GM19328 (cell line): ENCODE measurements around the gene PPFIBP2.
"Not testable (repeated sequence)": the region's sequence is repeated elsewhere in the genome, so short reads cannot be mapped to it uniquely, and the experiment has no call there.

Experiments used
- ATAC-seq: cut with Tn5 transposase; IDR thresholded peaks from one replicate; pipeline ENCODE4 v1.9.1; 2021; ENCODE audit warnings: mild to moderate bottlenecking, moderate library complexity; ENCODE audit not compliant: unreplicated experiment

PPFIBP2 gene

GRCh38 chr11:7498193-7498592 is 15.6 kb upstream of the PPFIBP2 start:
- ATAC-seq, result no peak

GRCh38 chr11:7499081-7499480 is 14.7 kb upstream of the PPFIBP2 start:
- ATAC-seq, result no peak

DNA sequence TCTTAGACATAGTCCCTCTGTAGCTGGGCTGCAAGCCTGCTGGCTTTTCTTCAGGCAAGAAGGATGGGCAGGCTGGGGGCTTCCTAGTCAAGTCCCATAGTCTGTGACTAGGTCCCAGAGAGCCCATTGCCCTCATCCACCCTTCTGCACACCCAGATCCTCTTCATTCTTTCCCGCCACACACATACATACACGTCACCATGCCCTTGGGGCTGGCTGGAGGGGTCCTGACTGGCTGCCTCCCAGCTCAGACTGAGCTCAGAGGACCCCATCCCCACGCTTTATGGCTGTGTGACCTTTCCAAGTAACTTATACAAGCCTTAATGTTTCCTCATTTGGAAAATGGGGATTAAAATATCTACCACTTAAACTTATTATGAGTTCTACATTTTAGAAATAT is 13.5 kb upstream of the PPFIBP2 start:
- no peak for ATAC-seq

DNA sequence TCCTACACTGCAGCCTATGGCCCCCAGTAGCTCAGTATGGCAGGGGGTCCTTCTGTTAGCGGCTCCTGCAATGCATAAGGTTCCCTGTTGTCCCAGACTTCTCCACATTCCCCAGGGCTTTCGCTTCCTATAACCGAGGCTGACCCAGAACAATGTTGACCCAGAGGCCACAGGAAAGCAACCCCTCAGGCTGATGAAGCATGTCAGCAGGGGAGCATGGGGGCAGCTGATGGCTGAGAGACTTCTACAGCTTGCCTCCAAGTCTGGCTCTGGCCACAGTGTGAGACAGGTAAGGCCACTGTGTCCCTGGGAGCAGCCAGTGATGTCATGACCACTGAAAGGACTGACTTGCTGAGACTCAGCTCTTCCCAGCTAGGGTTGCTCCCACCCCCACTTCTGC is 12.5 kb upstream of the PPFIBP2 start:
- no peak for ATAC-seq

DNA sequence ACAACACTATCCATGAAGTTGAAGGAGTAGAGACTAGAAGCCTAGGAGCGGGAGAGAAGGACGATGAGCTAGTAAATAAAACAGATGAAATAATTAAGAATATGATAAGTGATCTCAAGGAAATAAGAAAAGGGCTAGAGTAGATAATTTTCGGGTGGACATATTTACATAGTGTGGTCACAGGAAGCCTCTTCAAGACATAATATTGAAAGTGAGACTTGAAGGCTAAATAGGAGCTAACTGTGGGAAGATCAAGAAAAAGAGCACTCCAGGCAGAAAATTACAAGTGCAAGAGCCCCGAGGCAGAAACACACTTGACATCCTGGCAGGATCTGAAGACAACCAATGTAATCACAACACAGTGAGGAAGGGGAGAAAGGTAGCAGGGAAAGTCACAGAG is 11.9 kb upstream of the PPFIBP2 start:
- ATAC-seq, result no peak

DNA sequence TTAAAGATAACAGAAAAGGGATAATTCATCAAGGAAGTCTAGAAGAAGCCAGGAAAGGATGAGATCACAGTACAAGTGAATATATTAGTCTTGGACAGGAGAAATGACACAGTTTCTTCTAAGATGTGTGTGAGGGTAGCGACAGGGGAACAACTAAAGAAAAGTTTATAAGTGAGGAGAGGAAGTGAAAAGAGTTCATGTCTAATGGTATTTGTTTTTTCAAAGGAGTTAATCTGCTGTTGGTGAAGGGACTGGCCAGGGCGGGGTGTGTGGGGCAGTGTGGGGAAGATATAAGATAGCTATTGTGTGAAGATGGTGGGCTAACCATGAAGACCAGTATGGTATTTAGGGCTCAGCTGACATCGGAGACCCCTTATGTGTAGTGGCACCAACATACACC is 7.6 kb upstream of the PPFIBP2 start:
- ATAC-seq, result no peak

- no peak for ATAC-seq
Measured at GRCh38 chr11:7508087-7508486, 5.7 kb upstream of the PPFIBP2 start.

DNA sequence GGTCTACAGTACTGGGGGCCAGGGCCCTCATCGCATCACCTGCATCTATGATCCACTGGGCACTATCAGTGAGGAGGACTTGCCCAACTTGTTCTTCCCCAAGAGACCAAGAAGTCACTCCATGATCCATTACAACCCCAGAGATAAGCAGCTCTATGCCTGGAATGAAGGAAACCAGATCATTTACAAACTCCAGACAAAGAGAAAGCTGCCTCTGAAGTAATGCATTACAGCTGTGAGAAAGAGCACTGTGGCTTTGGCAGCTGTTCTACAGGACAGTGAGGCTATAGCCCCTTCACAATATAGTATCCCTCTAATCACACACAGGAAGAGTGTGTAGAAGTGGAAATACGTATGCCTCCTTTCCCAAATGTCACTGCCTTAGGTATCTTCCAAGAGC is 3.8 kb upstream of the PPFIBP2 start:
- ATAC-seq, result no peak

DNA sequence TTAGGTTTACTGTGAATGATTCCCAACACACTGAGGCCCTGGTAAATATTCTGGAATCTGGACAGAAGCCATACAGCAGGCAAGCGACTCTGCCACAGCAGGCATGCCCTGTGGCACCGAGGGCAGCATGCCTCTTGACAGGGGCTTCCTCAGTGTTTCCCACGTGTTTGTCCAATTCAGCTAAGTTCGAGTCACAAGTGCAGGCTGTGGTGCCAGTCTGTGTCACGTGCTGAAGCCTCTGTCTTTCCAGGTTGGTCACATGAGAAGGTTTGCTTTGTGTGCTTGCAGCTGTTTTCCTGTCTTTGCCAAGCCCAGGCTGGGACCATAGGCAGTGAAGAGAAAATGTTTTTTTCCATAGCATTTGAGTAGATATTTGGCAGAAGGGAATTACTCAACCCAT is 2.4 kb upstream of the PPFIBP2 start:
- ATAC-seq, result no peak

- ATAC-seq, result peak; percentile 61
Measured at GRCh38 chr11:7512525-7513233, 1.1 kb upstream of the PPFIBP2 start.

- ATAC-seq, result peak; percentile 13
Measured at GRCh38 chr11:7514099-7514591, 346 bp downstream of the PPFIBP2 start.

DNA sequence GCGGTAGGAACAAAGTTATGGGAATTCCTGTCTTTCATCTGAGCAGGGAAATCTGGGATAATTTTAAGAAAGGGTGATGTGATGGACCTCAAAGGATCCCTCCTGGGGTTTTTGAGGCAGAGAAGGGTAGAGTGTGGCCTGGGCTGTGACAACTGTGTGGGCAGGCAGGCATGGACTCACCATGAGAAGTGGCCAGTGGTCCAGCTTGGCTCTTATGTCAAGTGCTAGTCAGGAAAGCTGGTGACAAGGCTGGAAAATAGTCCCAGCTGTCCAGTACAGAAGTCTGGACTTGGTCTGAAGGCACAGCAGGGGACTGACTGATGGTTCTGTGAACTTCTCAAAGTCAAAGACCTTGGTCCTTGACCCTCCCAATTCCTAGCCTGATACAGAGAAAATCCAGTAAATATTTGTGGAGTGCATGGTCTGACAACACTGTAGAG is 1.7 kb downstream of the PPFIBP2 start:
- no peak for ATAC-seq

DNA sequence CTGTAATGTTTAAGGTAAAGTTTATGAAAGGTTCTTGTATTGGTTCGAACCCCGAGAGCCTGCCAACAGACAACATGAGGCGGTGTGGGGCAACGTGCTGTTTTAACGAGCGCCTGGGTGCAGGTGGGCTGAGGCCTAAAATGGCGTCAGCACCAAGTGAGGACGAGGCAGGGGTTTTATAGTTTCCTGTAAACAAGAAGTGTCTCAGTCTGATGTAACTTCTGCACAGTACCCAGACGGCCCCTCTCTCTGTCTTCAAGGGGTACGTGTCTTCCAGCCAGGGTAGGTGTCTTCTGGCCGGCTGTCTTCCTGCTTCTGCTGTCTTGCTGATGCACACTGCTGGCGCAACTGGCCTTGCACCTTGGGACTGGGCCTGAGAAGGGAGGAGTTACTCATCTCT is 2.7 kb downstream of the PPFIBP2 start:
- ATAC-seq, result no peak

GRCh38 chr11:7517743-7518142 is 3.9 kb downstream of the PPFIBP2 start:
- not testable (repeated sequence) for ATAC-seq

DNA sequence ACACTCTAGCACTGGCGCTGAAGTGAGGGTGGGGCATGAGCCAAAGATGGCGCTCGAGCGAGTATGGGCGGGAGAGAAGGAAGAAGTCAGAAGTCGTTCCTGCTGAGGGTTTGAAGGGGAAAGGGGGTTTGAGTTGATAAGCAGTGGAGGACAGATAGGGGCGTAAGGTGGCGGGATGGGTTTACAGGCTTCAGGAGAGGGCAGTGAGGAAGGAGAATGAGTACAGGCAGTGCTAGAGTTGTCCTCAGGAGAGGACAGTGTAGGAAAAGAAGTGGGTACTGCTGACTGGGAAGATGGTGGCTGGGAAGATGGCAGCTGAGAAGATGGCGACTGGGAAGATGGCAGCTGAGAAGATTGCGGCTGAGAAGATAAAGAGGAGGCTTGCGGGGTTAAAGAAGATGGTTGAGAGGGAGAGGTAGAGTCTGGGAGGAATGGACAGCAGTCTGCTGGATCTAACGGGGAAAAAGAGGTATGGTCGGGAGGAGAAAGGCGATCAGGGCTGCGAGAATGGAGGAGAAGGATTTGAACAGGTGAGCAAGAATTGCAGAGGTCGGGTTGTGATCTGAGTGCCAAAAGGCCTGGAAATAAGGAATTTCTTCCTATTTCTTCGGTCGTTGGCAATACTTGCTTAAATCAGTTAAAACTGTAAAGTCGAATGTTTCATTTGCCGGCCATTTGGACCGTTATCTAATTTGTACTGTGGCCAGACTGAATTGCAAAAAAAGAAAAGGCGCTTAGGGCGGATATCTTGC is 5.2 kb downstream of the PPFIBP2 start:
- ATAC-seq, result no peak

DNA sequence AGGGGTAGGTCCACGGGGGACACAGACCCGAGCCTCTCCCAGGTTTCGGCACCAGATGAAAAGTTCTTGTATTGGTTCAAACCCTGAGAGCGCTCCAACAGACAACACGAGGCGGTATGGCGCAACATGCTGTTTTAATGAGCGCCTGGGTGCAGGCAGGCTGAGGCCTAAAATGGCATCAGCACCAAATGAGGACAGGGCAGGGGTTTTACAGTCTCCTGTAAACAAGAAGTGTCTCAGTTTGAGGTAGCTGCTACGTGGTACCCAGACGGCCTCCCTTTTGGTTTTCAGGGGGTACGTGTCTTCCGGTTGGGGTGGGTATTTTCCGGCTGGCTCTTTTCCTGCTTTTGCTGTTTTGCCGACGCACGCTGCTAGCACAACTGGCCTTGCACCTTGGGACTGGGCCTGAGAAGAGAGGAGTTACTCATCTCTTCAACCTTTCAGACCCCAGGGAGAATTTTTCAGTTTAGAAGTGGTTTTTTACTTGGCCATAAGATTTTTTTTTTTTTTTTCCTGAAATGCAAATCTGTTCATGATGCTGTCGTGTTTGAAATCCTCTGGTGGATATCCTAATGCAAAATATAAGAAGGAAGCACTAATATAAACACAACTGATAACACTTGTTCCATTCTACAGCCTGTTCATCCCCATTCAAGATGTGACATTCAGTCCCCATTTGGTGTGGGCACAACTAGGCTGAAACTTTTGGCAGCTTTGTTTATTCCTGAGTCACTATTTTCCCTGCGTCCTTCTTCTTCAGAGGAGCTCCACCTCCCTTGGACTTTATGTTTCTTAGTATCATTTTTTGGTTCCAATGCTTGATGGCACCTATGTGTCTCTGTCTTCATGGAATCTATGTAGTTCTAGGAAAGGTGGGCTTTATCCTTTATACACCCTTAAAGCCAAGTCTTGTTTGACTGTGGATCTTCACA is 6.5 kb downstream of the PPFIBP2 start:
- no peak for ATAC-seq

- ATAC-seq, result peak; percentile 70
Measured at GRCh38 chr11:7520981-7521487, 7.2 kb downstream of the PPFIBP2 start.

DNA sequence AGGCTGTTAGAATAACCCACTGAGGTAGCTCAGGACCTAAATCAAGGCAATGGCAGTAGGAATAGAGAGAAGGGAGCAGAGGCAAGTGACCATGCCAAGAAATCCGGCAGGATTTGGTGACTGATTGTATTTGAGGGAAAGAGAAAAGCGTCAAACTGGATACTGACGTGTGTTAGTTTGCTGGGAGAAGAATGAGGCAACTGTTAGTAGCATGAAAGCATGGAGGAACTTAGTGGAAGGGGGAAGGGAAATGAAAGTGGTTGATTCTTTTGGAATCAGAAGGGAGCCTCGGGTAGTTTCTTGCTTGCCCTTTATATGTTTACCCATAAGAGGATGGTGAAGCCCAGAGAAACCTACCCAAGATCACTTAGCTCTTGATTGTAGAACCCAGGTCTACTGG is 8.3 kb downstream of the PPFIBP2 start:
- no peak for ATAC-seq

DNA sequence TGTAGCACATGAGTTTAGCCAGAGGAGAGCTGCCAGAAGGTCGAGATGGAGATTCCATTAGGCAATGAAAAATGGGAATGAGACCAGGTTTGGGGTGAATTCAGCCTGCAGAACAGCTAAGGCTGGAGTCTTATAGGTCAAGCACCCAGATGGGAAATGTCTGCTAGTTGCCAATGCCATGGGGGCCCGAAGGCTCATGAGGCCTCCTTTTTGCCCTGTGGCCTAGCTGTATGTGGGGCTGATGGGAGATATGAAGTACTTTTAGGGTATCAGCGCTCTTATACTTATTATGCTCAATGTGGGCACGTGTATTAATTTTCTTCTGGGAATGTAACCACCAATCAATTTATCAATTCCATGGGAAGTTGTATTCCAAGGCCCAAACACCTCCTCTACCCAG is 8.7 kb downstream of the PPFIBP2 start:
- ATAC-seq, result no peak

DNA sequence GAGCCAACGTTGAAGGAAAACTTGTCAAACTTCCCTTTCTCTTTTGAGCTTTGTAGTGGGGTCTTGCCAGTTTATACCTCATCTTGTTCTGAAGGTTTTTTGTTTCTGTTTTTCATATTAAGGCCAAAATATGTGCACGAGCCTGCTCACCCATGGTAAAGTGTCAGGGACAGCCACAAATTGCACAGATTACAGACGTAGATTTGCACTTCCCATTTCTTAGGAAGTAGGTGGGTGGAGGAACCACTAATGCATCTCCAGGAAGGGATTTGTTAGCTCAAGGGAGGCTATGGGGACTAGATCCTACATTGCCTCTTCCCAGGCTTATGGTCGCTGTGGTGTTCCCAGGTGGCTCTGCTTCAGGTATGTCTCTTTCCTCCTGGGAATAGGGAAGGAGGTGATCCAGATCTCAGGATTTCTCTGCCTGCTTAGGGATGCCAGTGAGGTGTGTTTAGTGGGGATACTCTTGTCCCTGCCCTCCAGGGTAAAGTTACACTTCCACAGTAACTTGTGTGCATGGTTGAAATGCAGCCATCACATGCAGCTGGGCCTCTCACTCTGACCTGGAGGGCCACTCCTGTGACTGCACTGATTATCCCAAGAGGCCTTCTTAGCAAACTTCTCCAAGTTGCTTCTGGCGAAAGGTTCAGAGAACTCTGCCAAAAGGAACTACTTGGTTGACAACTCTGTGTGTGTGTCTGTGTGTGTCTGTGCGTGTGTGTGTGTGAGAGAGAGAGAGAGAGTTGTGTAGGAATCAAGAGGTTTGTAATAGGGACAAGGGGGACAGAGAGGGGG is 9.8 kb downstream of the PPFIBP2 start:
- ATAC-seq, result no peak
